B cell (primary cell): Measurements from ENCODE around the gene FAM114A2. TPM values are rescaled to one million over a fixed set of nuclear protein-coding genes. Genes with fewer than 3 reads are reported as not detected.

Experiments used
- ATAC-seq: fragments of 200-7000 bp; cut with Tn5 transposase; one replicate; pipeline ENCODE4 v1.10.0; 2021; ENCODE audit warnings: low read depth, mild to moderate bottlenecking, moderate number of reproducible peaks, moderate library complexity
- CTCF ChIA-PET: fragments of 350-600 bp; sonication (Branson Sonifier 250); formaldehyde crosslinking; loops from one replicate; lab custom pipeline; 2021; ENCODE audit warnings: antibody characterized with exemption, inconsistent platforms; lab: Charles Lee
- POLR2A ChIA-PET: fragments of 350-600 bp; sonication (Branson Sonifier 250); formaldehyde crosslinking; loops from one replicate; lab custom pipeline; 2021; ENCODE audit warnings: antibody characterized with exemption; lab: Charles Lee
- DNase-seq: peaks from one replicate; pipeline ENCODE4 v3.0.0; 2013
- H2AFZ ChIP-seq: 2 replicates; pipeline ENCODE4 v1.6.1; 2012; ENCODE audit warnings: mild to moderate bottlenecking, low read depth, low read length; ENCODE audit not compliant: insufficient read depth, poor library complexity, severe bottlenecking
- H3K27ac ChIP-seq, 2 donors: 1 replicate in 1 of 2; 2 replicates in 1 of 2; pipeline ENCODE4 v1.5.1; 2012 to 2013; ENCODE audit warnings: low read length in 2 of 2, mild to moderate bottlenecking in 2 of 2, moderate library complexity in 1 of 2
- H3K27me3 ChIP-seq, 4 experiments: fragments of 200-600 bp in 1 of 4; sonication (generic) in 1 of 4; replicated peaks in 1 of 4; 1 replicate in 2 of 4; 2 replicates in 2 of 4; pipeline versions ENCODE4 v1.6.1 to v1.7.0; 2013 to 2016; ENCODE audit warnings: low read length in 3 of 4, mild to moderate bottlenecking in 2 of 4, mixed read lengths in 1 of 4, moderate library complexity in 1 of 4; ENCODE audit not compliant: insufficient read depth in 4 of 4, control insufficient read depth in 3 of 4; ENCODE audit errors: control extremely low read depth in 1 of 4
- H3K36me3 ChIP-seq, 2 experiments: replicated peaks in 1 of 2; 1 replicate in 1 of 2; 2 replicates in 1 of 2; pipeline versions ENCODE4 v1.6.1 to v1.7.1; 2013; ENCODE audit warnings: low read length in 1 of 2; ENCODE audit not compliant: insufficient read depth in 2 of 2, control insufficient read depth in 1 of 2; ENCODE audit errors: control extremely low read depth in 1 of 2, extremely low read depth in 1 of 2
- H3K4me1 ChIP-seq, 2 donors: fragments of 200-600 bp in 1 of 2; sonication (generic) in 1 of 2; 1 replicate in 1 of 2; 2 replicates in 1 of 2; pipeline versions ENCODE4 v1.5.1 to v1.6.1; 2013 to 2017; ENCODE audit warnings: low read length in 2 of 2; ENCODE audit not compliant: control insufficient read depth in 2 of 2, insufficient read depth in 2 of 2
- H3K4me2 ChIP-seq: replicated peaks from 2 replicates; pipeline ENCODE3; 2012; ENCODE audit warnings: mild to moderate bottlenecking, low read depth, low read length; ENCODE audit not compliant: poor library complexity, severe bottlenecking
- H3K4me3 ChIP-seq, 5 experiments: fragments of 200-600 bp in 1 of 5; sonication (generic) in 1 of 5; 1 replicate in 3 of 5; 2 replicates in 2 of 5; pipeline versions ENCODE4 v1.5.1 to v1.7.0; 2011 to 2016; ENCODE audit warnings: low read length in 4 of 5, mild to moderate bottlenecking in 4 of 5, low read depth in 2 of 5, control low read depth in 1 of 5, moderate library complexity in 1 of 5; ENCODE audit not compliant: insufficient read depth in 1 of 5; ENCODE audit errors: control extremely low read depth in 1 of 5, extremely low read depth in 1 of 5
- H3K79me2 ChIP-seq: fragments of 200-600 bp; sonication (generic); one replicate; pipeline ENCODE4 v1.6.0; 2016; ENCODE audit warnings: low read length; ENCODE audit not compliant: control insufficient read depth, insufficient read depth
- H3K9ac ChIP-seq: fragments of 200-600 bp; sonication (generic); 2 replicates; pipeline ENCODE4 v1.6.1; 2017; ENCODE audit warnings: mild to moderate bottlenecking, low read length, moderate library complexity
- H3K9me3 ChIP-seq, 3 donors: one replicate each; pipeline versions ENCODE4 v1.6.1 to v1.7.1; 2013; ENCODE audit warnings: low read length in 2 of 3; ENCODE audit not compliant: control insufficient read depth in 2 of 3, insufficient read depth in 1 of 3; ENCODE audit errors: control extremely low read depth in 1 of 3
- H4K20me1 ChIP-seq: 2 replicates; pipeline ENCODE4 v1.6.0; 2012; ENCODE audit warnings: mild to moderate bottlenecking, low read length; ENCODE audit not compliant: insufficient read depth, control insufficient read depth, poor library complexity, severe bottlenecking
- H3K27ac Mint-ChIP-seq: one replicate; pipeline ENCODE4 v1.8.0; 2021; ENCODE audit warnings: mixed read lengths
- H3K27me3 Mint-ChIP-seq: one replicate; pipeline ENCODE4 v1.8.0; 2021; ENCODE audit warnings: mixed read lengths
- H3K4me1 Mint-ChIP-seq: one replicate; pipeline ENCODE4 v1.8.0; 2021; ENCODE audit warnings: mixed read lengths
- H3K4me3 Mint-ChIP-seq: one replicate; pipeline ENCODE4 v1.8.0; 2021; ENCODE audit warnings: mixed read lengths
- H3K9me3 Mint-ChIP-seq: one replicate; pipeline ENCODE4 v1.8.0; 2022; ENCODE audit warnings: mixed read lengths; ENCODE audit not compliant: insufficient read depth
- EZH2 ChIP-seq: IDR thresholded peaks from 2 replicates; pipeline ENCODE4 v1.6.1; 2012; ENCODE audit warnings: borderline replicate concordance, low read depth, mild to moderate bottlenecking, moderate library complexity, low read length; ENCODE audit not compliant: insufficient read depth, poor library complexity, severe bottlenecking
- WGBS: methylation state at CpG from one replicate; pipeline ENCODE4 v1.1.5; 2013; ENCODE audit warnings: missing lambda C conversion rate; ENCODE audit not compliant: insufficient coverage; 5-methylcytosine and 5-hydroxymethylcytosine counted together
- intact Hi-C: fragments of 100-400 bp; cut with micrococcal nuclease; formaldehyde crosslinking; loops from one replicate; pipeline ENCODE4 v1.10.0; 2022
- polyA plus RNA-seq: library from polyadenylated mRNA; depleted of rRNA; stranded (reverse); fragments of >200 nt; gene quantifications from 2 replicates; pipeline ENCODE4 v1.2.3, GENCODE V29; 2012
- total RNA-seq, 2 donors: library from RNA; stranded (reverse); fragments of 120-200 nt in 1 of 2; gene quantifications; 1 replicate in 1 of 2; 2 replicates in 1 of 2; pipeline versions ENCODE4 v1.2.3 to v1.2.4, GENCODE V29; 2013 to 2022
- TF ChIP-seq, protein P1 (sequence below): fragments of 200-600 bp; IDR thresholded peaks from one replicate; pipeline ENCODE4 v1.8.0; 2022; ENCODE audit warnings: antibody characterized with exemption, mild to moderate bottlenecking

Gene FAM114A2
- total and polyA plus RNA-seq, 2 donors (not counting 1 experiment from before 2014, with no cell fraction given): 6.0 to 34.2 TPM

DNA sequence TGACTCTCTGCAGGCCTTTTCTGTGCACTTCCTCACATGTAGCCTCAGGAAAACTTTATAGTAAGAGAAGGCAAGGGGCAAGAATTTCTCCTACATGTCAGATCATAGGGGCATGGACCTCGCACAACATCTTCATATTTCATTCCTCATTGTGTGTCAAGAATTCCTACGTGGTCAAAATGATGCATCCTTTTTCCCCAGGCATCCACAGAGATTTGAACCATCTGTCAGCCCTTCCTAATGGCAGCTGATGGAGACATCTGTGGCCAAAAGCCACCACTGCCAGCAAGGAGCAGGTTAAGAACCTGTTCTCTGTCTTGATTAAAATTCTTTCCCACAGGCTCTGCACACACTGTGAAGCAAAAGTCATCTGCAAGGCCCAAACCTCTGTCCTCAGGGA, 42.5 kb upstream of the FAM114A2 start:
- CTCF ChIA-PET: no interaction called here
- Histone ChIP-seq H3K79me2 (no peaks in the 10 kb centered on the region), H3K27me3 (peaks cover 0 to 4% (median 0%) of the 10 kb centered on the region in 4 experiments), H3K9ac (no peak overlapping the region), H4K20me1 (no peaks in the 10 kb centered on the region), H3K4me2 (no peak overlapping the region), H3K9me3 (no peaks in the 10 kb centered on the region), H3K27ac (no peak overlapping the region), H3K4me1 (no peaks in the 10 kb centered on the region), H3K4me3 (no peak overlapping the region), H2AFZ (no peak overlapping the region), H3K36me3 (no peaks in the 10 kb centered on the region)
- WGBS: 94% methylated on average over 2 of the region's 2 CpGs
- H3K27me3 Mint-ChIP-seq: peaks cover 15% of the 10 kb centered on the region
- H3K9me3 Mint-ChIP-seq: no peaks in the 10 kb centered on the region
- no peaks in the 10 kb centered on the region for H3K4me1 Mint-ChIP-seq
- ATAC-seq (no peak), DNase-seq (no peak)
- no peak overlapping the region for H3K27ac Mint-ChIP-seq
- intact Hi-C loops: no loop called here
- TF ChIP-seq EZH2: no peak
- TF ChIP-seq, protein P1, sequence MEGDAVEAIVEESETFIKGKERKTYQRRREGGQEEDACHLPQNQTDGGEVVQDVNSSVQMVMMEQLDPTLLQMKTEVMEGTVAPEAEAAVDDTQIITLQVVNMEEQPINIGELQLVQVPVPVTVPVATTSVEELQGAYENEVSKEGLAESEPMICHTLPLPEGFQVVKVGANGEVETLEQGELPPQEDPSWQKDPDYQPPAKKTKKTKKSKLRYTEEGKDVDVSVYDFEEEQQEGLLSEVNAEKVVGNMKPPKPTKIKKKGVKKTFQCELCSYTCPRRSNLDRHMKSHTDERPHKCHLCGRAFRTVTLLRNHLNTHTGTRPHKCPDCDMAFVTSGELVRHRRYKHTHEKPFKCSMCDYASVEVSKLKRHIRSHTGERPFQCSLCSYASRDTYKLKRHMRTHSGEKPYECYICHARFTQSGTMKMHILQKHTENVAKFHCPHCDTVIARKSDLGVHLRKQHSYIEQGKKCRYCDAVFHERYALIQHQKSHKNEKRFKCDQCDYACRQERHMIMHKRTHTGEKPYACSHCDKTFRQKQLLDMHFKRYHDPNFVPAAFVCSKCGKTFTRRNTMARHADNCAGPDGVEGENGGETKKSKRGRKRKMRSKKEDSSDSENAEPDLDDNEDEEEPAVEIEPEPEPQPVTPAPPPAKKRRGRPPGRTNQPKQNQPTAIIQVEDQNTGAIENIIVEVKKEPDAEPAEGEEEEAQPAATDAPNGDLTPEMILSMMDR: no peak
- H3K4me3 Mint-ChIP-seq: no peak overlapping the region
- POLR2A ChIA-PET: no interaction called here

DNA sequence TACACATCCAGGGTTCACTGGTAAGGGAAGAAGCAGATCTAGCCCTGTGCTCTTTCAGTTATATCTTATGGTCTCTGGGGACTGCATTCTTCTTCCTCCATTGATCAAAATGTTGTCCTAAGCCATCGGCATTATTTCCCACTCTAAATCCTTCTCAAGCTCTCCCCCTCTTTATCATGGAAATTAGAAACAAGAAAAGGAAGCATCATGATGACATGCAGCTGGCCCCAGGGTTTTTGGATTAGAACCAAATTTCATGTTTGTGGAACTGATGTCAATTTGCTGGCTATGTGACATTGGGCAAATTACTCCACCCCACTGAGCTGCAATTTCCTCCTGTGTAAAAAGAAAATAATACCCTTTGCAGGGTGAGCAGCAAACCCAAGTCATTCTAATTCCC, 39.6 kb upstream of the FAM114A2 start:
- no CpG with 5 or more reads among the region's 1 CpG for WGBS
- peaks cover 14% of the 10 kb centered on the region for H3K27me3 Mint-ChIP-seq
- TF ChIP-seq, protein P1: no peak
- no peak for TF ChIP-seq EZH2
- no peaks in the 10 kb centered on the region for H3K9me3 ChIP-seq
- no peak overlapping the region for H3K27ac Mint-ChIP-seq
- H3K4me1 ChIP-seq: no peaks in the 10 kb centered on the region
- H3K36me3 ChIP-seq: no peaks in the 10 kb centered on the region
- no peaks in the 10 kb centered on the region for H4K20me1 ChIP-seq
- intact Hi-C loops: no loop called here
- no peak for DNase-seq
- H3K4me3 Mint-ChIP-seq: no peak overlapping the region
- no peaks in the 10 kb centered on the region for H3K79me2 ChIP-seq
- H3K4me2 ChIP-seq: no peak overlapping the region
- H3K27me3 ChIP-seq: no peaks in the 10 kb centered on the region
- ChIA-PET CTCF (interaction anchor here (1.4 to 2.0 kb wide), 2 partner anchors 10 to 327 kb away, joined by 4 to 11 read pairs; no protein-coding TSS in a partner anchor), POLR2A (no interaction called here)
- H3K27ac ChIP-seq: no peak overlapping the region
- no peak overlapping the region for H2AFZ ChIP-seq
- no peaks in the 10 kb centered on the region for H3K9me3 Mint-ChIP-seq
- no peaks in the 10 kb centered on the region for H3K4me1 Mint-ChIP-seq
- no peak overlapping the region for H3K9ac ChIP-seq
- ATAC-seq: no peak
- H3K4me3 ChIP-seq: no peak overlapping the region
